ENCODE data around the gene DNAJC11.
A peak's percentile ranks its signal among the peaks of the same experiment; 100 is the strongest.
"Not testable (repeated sequence)": the region's sequence is repeated elsewhere in the genome, so short reads cannot be mapped to it uniquely, and the experiment has no call there.

Gene DNAJC11

GRCh38 chr1:6701437-6702153, at the start of gene DNAJC11:
Gene DNAJC11, minus strand, starts transcription at chr1:6701816. Its CDS starts 16 bp downstream, at chr1:6701800.
- peak; percentile 22 for DNase-seq

- DNase-seq, result no peak
These were observed 48.9 kb upstream of the DNAJC11 start for GRCh38 chr1:6750490-6750889.

- DNase-seq, result no peak
These were observed 46.1 kb upstream of the DNAJC11 start for GRCh38 chr1:6747674-6748073.

- no peak for DNase-seq
These were observed 43.5 kb upstream of the DNAJC11 start for GRCh38 chr1:6745073-6745472.

GRCh38 chr1:6743189-6744101, 41.8 kb upstream of the DNAJC11 start:
- no peak for DNase-seq

GRCh38 chr1:6742676-6743188, 41.1 kb upstream of the DNAJC11 start:
- DNase-seq, result not testable (repeated sequence)

GRCh38 chr1:6738987-6739676, 37.5 kb upstream of the DNAJC11 start:
- no peak for DNase-seq

- no peak for DNase-seq
These were observed 31.3 kb upstream of the DNAJC11 start for GRCh38 chr1:6732942-6733341.

- DNase-seq, result no peak
These were observed 30.3 kb upstream of the DNAJC11 start for GRCh38 chr1:6731905-6732304.

- DNase-seq, result no peak
These were observed 29.3 kb upstream of the DNAJC11 start for GRCh38 chr1:6730880-6731279.

- no peak for DNase-seq
These were observed 28.9 kb upstream of the DNAJC11 start for GRCh38 chr1:6730473-6730872.

GRCh38 chr1:6727535-6727934, 25.9 kb upstream of the DNAJC11 start:
- DNase-seq, result no peak

- DNase-seq, result no peak
These were observed 24.6 kb upstream of the DNAJC11 start for GRCh38 chr1:6726253-6726652.

- no peak for DNase-seq
These were observed 23.0 kb upstream of the DNAJC11 start for GRCh38 chr1:6724517-6725141.

GRCh38 chr1:6723621-6724428, 22.2 kb upstream of the DNAJC11 start:
- no peak for DNase-seq

GRCh38 chr1:6711174-6711573, 9.6 kb upstream of the DNAJC11 start:
- no peak for DNase-seq

GRCh38 chr1:6704746-6705145, 3.1 kb upstream of the DNAJC11 start:
- DNase-seq, result no peak

GRCh38 chr1:6703016-6703415, 1.4 kb upstream of the DNAJC11 start:
- DNase-seq, result peak; percentile 86

- no peak for DNase-seq
These were observed 671 bp downstream of the DNAJC11 start for GRCh38 chr1:6700853-6701436.

GRCh38 chr1:6699915-6700314, 1.7 kb downstream of the DNAJC11 start:
- DNase-seq, result not testable (repeated sequence)

GRCh38 chr1:6695868-6696267, 5.7 kb downstream of the DNAJC11 start:
- no peak for DNase-seq
